ENCODE measurements around the gene LPCAT3.

DNA sequence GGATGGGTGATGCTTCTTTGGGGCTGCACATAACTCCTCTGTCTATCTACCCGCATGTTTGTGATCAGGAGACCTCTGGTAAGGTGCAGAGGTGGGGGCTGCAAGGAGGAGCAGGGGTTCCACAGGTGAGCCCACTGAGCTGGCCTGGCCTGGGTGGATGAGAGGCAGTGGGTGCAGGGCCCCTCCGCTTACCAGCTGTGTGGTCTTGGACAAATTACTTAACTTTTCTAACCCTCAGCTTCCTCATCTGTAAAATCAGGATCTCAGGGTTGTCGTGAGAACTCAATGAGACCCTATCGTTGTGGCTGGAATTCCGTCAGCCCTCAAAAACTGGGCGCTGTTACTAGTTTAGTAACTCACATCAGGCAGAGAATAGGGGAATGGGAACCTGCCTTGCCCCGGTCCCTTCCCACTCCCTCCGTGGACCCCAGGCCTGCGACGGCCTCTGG is 59.6 kb downstream of the LPCAT3 start:
- TF ChIP-seq, protein P1, sequence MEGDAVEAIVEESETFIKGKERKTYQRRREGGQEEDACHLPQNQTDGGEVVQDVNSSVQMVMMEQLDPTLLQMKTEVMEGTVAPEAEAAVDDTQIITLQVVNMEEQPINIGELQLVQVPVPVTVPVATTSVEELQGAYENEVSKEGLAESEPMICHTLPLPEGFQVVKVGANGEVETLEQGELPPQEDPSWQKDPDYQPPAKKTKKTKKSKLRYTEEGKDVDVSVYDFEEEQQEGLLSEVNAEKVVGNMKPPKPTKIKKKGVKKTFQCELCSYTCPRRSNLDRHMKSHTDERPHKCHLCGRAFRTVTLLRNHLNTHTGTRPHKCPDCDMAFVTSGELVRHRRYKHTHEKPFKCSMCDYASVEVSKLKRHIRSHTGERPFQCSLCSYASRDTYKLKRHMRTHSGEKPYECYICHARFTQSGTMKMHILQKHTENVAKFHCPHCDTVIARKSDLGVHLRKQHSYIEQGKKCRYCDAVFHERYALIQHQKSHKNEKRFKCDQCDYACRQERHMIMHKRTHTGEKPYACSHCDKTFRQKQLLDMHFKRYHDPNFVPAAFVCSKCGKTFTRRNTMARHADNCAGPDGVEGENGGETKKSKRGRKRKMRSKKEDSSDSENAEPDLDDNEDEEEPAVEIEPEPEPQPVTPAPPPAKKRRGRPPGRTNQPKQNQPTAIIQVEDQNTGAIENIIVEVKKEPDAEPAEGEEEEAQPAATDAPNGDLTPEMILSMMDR (IDR thresholded peaks at IDR 0.05): no peak
- TF ChIP-seq POLR2AphosphoS5 (IDR thresholded peaks at IDR 0.05; ENCODE audit: insufficient read depth in 1 of 2, low read depth in 1 of 2) (no peak), POLR2A (IDR thresholded peaks at IDR 0.05) (no peak)
